ENCODE results near the gene MYO1B.

The MYO1B gene

DNA sequence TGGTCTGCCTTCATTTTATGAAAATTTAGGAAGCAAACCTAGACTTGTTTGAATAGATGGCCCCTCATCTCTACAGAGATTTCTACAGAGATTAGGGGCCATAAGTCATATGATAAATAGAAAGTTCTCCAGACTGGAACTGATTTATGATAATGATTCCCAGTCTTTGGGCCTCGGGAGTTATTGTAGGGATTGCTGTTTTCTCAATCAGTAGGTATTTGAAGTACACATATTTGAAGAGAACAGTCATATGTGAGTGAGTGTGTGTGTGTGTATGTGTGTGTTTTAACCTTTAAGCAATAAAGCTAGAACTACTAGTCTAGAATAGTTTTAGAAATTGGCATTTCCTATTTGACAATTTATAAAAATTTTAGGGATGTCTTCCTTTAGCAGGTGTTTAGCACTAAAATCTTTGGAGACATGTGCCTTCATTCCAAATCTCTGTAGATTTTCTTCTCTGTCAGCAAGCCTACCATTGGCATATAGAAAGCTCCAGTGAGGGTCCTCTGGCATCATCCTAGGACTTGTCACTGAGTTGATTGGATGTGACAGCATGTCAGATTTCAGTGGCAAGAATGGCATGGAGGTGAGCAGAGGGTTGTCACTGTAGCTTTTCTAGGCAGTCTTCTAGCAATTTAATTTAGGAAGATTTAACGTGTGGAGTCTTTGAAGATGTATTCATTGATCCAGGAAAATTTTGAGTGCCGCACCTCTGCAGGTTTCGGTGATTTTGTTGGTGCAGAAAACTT is 71.2 kb downstream of the MYO1B start:
- TF ChIP-seq CTCF (IDR thresholded peaks at IDR 0.05; ENCODE audit: low read depth, low read length) (no peak), EZH2phosphoT487 (IDR thresholded peaks at IDR 0.05; ENCODE audit: low read depth) (no peak)

DNA sequence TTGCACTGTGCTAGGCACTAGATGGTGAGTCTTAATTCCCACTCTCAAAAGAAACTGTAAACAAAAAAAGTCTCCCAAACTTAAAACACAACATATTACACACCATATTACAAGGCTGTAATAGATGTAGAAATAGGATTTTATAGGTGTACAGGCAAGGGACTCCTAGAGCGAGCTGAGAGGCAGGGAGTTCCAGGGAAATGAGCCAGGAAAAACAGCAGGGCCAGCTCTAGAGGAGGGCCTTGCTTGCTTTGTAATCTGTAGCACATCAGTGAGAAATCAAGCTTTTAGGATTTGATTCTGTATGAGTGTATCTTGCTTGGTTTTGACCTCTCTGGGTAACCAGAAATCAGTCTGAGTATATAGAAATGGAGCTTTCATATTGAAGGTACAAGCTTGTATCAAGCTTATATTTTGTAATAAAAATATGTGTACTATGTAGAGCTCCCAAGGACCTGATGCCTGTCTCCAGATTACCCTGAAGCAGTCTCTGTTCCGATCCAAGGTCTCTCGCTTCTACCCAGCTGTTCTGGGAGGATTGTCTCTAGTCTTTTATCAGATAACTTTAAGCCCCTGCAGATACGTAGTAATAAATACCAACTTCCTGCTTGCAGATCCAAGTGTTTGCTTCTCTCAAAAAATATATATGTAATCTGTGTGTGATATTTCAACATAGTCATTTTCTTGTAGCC is 73.0 kb downstream of the MYO1B start:
- Histone ChIP-seq H3K9me3 (ENCODE audit: insufficient read depth, low read length) (no peaks in the 10 kb centered on the region), H3K27ac (ENCODE audit: low read length) (no peak overlapping the region), H3K36me3 (replicated peaks; ENCODE audit: low read depth, low read length) (no peaks in the 10 kb centered on the region), H2AFZ (ENCODE audit: low read depth, low read length) (no peak overlapping the region), H3K27me3 (ENCODE audit: low read depth, low read length) (peaks cover 24% of the 10 kb centered on the region), H4K20me1 (ENCODE audit: insufficient read depth, low read length) (no peaks in the 10 kb centered on the region), H3K79me2 (ENCODE audit: low read length) (no peaks in the 10 kb centered on the region), H3K4me1 (ENCODE audit: low read length) (peaks cover 30% of the 10 kb centered on the region), H3K4me3 (ENCODE audit: low read length) (no peak overlapping the region), H3K9ac (ENCODE audit: low read length) (no peak overlapping the region), H3K4me2 (ENCODE audit: low read length) (no peak overlapping the region)
- TF ChIP-seq CTCF (IDR thresholded peaks at IDR 0.05; ENCODE audit: low read depth, low read length) (no peak), EZH2phosphoT487 (IDR thresholded peaks at IDR 0.05; ENCODE audit: low read depth) (no peak)

More for the DNA sequence above, 71.2 kb downstream of the MYO1B start:
- Histone ChIP-seq H3K36me3 (replicated peaks; ENCODE audit: low read depth, low read length) (no peaks in the 10 kb centered on the region), H3K79me2 (ENCODE audit: low read length) (no peaks in the 10 kb centered on the region), H3K4me2 (ENCODE audit: low read length) (no peak overlapping the region), H4K20me1 (ENCODE audit: insufficient read depth, low read length) (no peaks in the 10 kb centered on the region), H2AFZ (ENCODE audit: low read depth, low read length) (no peak overlapping the region), H3K9ac (ENCODE audit: low read length) (no peak overlapping the region), H3K9me3 (ENCODE audit: insufficient read depth, low read length) (no peaks in the 10 kb centered on the region), H3K4me3 (ENCODE audit: low read length) (no peak overlapping the region), H3K27ac (ENCODE audit: low read length) (no peak overlapping the region), H3K27me3 (ENCODE audit: low read depth, low read length) (peaks cover 21% of the 10 kb centered on the region), H3K4me1 (ENCODE audit: low read length) (peaks cover 35% of the 10 kb centered on the region)

GRCh38 chr2:191318729-191319078 is 73.5 kb downstream of the MYO1B start:
- no peak for TF ChIP-seq CTCF (IDR thresholded peaks at IDR 0.05; ENCODE audit: low read depth, low read length)
- TF ChIP-seq EZH2phosphoT487 (IDR thresholded peaks at IDR 0.05; ENCODE audit: low read depth), result no peak
- Histone ChIP-seq H3K4me1 (ENCODE audit: low read length) (peaks cover 30% of the 10 kb centered on the region), H4K20me1 (ENCODE audit: insufficient read depth, low read length) (no peaks in the 10 kb centered on the region), H2AFZ (ENCODE audit: low read depth, low read length) (no peak overlapping the region), H3K9me3 (ENCODE audit: insufficient read depth, low read length) (peaks cover 5% of the 10 kb centered on the region; the same call in 1 of the 2 replicates), H3K36me3 (replicated peaks; ENCODE audit: low read depth, low read length) (no peaks in the 10 kb centered on the region), H3K79me2 (ENCODE audit: low read length) (no peaks in the 10 kb centered on the region), H3K27me3 (ENCODE audit: low read depth, low read length) (peaks cover 24% of the 10 kb centered on the region), H3K4me3 (ENCODE audit: low read length) (no peak overlapping the region), H3K9ac (ENCODE audit: low read length) (no peak overlapping the region), H3K27ac (ENCODE audit: low read length) (no peak overlapping the region), H3K4me2 (ENCODE audit: low read length) (no peak overlapping the region)

DNA sequence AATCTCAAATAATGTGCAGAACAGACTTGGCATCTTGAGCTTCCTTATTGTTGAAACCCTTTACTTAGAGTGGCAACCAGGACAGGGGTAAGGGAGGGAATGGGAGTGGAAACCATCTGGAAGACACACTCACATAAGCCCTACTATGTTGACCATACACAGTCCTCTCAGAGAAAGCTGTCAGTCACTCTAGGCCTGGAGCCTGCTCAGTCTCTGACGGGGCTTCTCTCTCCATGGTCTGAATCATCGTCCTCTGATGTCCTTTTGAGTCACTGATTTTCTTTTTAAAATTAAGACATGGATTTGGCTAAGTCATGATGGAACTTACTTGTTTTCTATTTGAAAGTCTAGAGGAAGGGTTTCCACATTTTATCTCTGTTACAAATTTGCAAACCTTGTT is 74.0 kb downstream of the MYO1B start:
- H3K4me2 ChIP-seq (ENCODE audit: low read length), result no peak overlapping the region
- peaks cover 29% of the 10 kb centered on the region for H3K4me1 ChIP-seq (ENCODE audit: low read length)
- no peak overlapping the region for H2AFZ ChIP-seq (ENCODE audit: low read depth, low read length)
- no peaks in the 10 kb centered on the region for H4K20me1 ChIP-seq (ENCODE audit: insufficient read depth, low read length)
- H3K9ac ChIP-seq (ENCODE audit: low read length), result no peak overlapping the region
- H3K27ac ChIP-seq (ENCODE audit: low read length), result no peak overlapping the region
- peaks cover 9% of the 10 kb centered on the region; the same call in 1 of the 2 replicates for H3K9me3 ChIP-seq (ENCODE audit: insufficient read depth, low read length)
- H3K4me3 ChIP-seq (ENCODE audit: low read length), result no peak overlapping the region
- no peaks in the 10 kb centered on the region for H3K36me3 ChIP-seq (replicated peaks; ENCODE audit: low read depth, low read length)
- no peak for TF ChIP-seq EZH2phosphoT487 (IDR thresholded peaks at IDR 0.05; ENCODE audit: low read depth)
- no peak for TF ChIP-seq CTCF (IDR thresholded peaks at IDR 0.05; ENCODE audit: low read depth, low read length)
- no peaks in the 10 kb centered on the region for H3K79me2 ChIP-seq (ENCODE audit: low read length)
- peaks cover 24% of the 10 kb centered on the region for H3K27me3 ChIP-seq (ENCODE audit: low read depth, low read length)

Data from OCI-LY3 (cell line).